B cell (primary cell): ENCODE data around the gene STAU1. TPM values are rescaled to one million over a fixed set of nuclear protein-coding genes. Genes with fewer than 3 reads are reported as not detected.

Experiments used
- ATAC-seq: fragments of 200-7000 bp; cut with Tn5 transposase; one replicate; pipeline ENCODE4 v1.10.0; 2021; ENCODE audit warnings: low read depth, mild to moderate bottlenecking, moderate number of reproducible peaks, moderate library complexity
- CTCF ChIA-PET: fragments of 350-600 bp; sonication (Branson Sonifier 250); formaldehyde crosslinking; loops from one replicate; lab custom pipeline; 2021; ENCODE audit warnings: antibody characterized with exemption, inconsistent platforms; lab: Charles Lee
- POLR2A ChIA-PET: fragments of 350-600 bp; sonication (Branson Sonifier 250); formaldehyde crosslinking; loops from one replicate; lab custom pipeline; 2021; ENCODE audit warnings: antibody characterized with exemption; lab: Charles Lee
- DNase-seq: peaks from one replicate; pipeline ENCODE4 v3.0.0; 2013
- H2AFZ ChIP-seq: 2 replicates; pipeline ENCODE4 v1.6.1; 2012; ENCODE audit warnings: mild to moderate bottlenecking, low read depth, low read length; ENCODE audit not compliant: insufficient read depth, poor library complexity, severe bottlenecking
- H3K27ac ChIP-seq, 2 donors: 1 replicate in 1 of 2; 2 replicates in 1 of 2; pipeline ENCODE4 v1.5.1; 2012 to 2013; ENCODE audit warnings: low read length in 2 of 2, mild to moderate bottlenecking in 2 of 2, moderate library complexity in 1 of 2
- H3K27me3 ChIP-seq, 4 experiments: fragments of 200-600 bp in 1 of 4; sonication (generic) in 1 of 4; replicated peaks in 1 of 4; 1 replicate in 2 of 4; 2 replicates in 2 of 4; pipeline versions ENCODE4 v1.6.1 to v1.7.0; 2013 to 2016; ENCODE audit warnings: low read length in 3 of 4, mild to moderate bottlenecking in 2 of 4, mixed read lengths in 1 of 4, moderate library complexity in 1 of 4; ENCODE audit not compliant: insufficient read depth in 4 of 4, control insufficient read depth in 3 of 4; ENCODE audit errors: control extremely low read depth in 1 of 4
- H3K36me3 ChIP-seq, 2 experiments: replicated peaks in 1 of 2; 1 replicate in 1 of 2; 2 replicates in 1 of 2; pipeline versions ENCODE4 v1.6.1 to v1.7.1; 2013; ENCODE audit warnings: low read length in 1 of 2; ENCODE audit not compliant: insufficient read depth in 2 of 2, control insufficient read depth in 1 of 2; ENCODE audit errors: control extremely low read depth in 1 of 2, extremely low read depth in 1 of 2
- H3K4me1 ChIP-seq, 2 donors: fragments of 200-600 bp in 1 of 2; sonication (generic) in 1 of 2; 1 replicate in 1 of 2; 2 replicates in 1 of 2; pipeline versions ENCODE4 v1.5.1 to v1.6.1; 2013 to 2017; ENCODE audit warnings: low read length in 2 of 2; ENCODE audit not compliant: control insufficient read depth in 2 of 2, insufficient read depth in 2 of 2
- H3K4me2 ChIP-seq: replicated peaks from 2 replicates; pipeline ENCODE3; 2012; ENCODE audit warnings: mild to moderate bottlenecking, low read depth, low read length; ENCODE audit not compliant: poor library complexity, severe bottlenecking
- H3K4me3 ChIP-seq, 5 experiments: fragments of 200-600 bp in 1 of 5; sonication (generic) in 1 of 5; 1 replicate in 3 of 5; 2 replicates in 2 of 5; pipeline versions ENCODE4 v1.5.1 to v1.7.0; 2011 to 2016; ENCODE audit warnings: low read length in 4 of 5, mild to moderate bottlenecking in 4 of 5, low read depth in 2 of 5, control low read depth in 1 of 5, moderate library complexity in 1 of 5; ENCODE audit not compliant: insufficient read depth in 1 of 5; ENCODE audit errors: control extremely low read depth in 1 of 5, extremely low read depth in 1 of 5
- H3K79me2 ChIP-seq: fragments of 200-600 bp; sonication (generic); one replicate; pipeline ENCODE4 v1.6.0; 2016; ENCODE audit warnings: low read length; ENCODE audit not compliant: control insufficient read depth, insufficient read depth
- H3K9ac ChIP-seq: fragments of 200-600 bp; sonication (generic); 2 replicates; pipeline ENCODE4 v1.6.1; 2017; ENCODE audit warnings: mild to moderate bottlenecking, low read length, moderate library complexity
- H3K9me3 ChIP-seq, 3 donors: one replicate each; pipeline versions ENCODE4 v1.6.1 to v1.7.1; 2013; ENCODE audit warnings: low read length in 2 of 3; ENCODE audit not compliant: control insufficient read depth in 2 of 3, insufficient read depth in 1 of 3; ENCODE audit errors: control extremely low read depth in 1 of 3
- H4K20me1 ChIP-seq: 2 replicates; pipeline ENCODE4 v1.6.0; 2012; ENCODE audit warnings: mild to moderate bottlenecking, low read length; ENCODE audit not compliant: insufficient read depth, control insufficient read depth, poor library complexity, severe bottlenecking
- H3K27ac Mint-ChIP-seq: one replicate; pipeline ENCODE4 v1.8.0; 2021; ENCODE audit warnings: mixed read lengths
- H3K27me3 Mint-ChIP-seq: one replicate; pipeline ENCODE4 v1.8.0; 2021; ENCODE audit warnings: mixed read lengths
- H3K4me1 Mint-ChIP-seq: one replicate; pipeline ENCODE4 v1.8.0; 2021; ENCODE audit warnings: mixed read lengths
- H3K4me3 Mint-ChIP-seq: one replicate; pipeline ENCODE4 v1.8.0; 2021; ENCODE audit warnings: mixed read lengths
- H3K9me3 Mint-ChIP-seq: one replicate; pipeline ENCODE4 v1.8.0; 2022; ENCODE audit warnings: mixed read lengths; ENCODE audit not compliant: insufficient read depth
- CTCF ChIP-seq: fragments of 200-600 bp; IDR thresholded peaks from one replicate; pipeline ENCODE4 v1.8.0; 2022; ENCODE audit warnings: antibody characterized with exemption, mild to moderate bottlenecking
- EZH2 ChIP-seq: IDR thresholded peaks from 2 replicates; pipeline ENCODE4 v1.6.1; 2012; ENCODE audit warnings: borderline replicate concordance, low read depth, mild to moderate bottlenecking, moderate library complexity, low read length; ENCODE audit not compliant: insufficient read depth, poor library complexity, severe bottlenecking
- WGBS: methylation state at CpG from one replicate; pipeline ENCODE4 v1.1.5; 2013; ENCODE audit warnings: missing lambda C conversion rate; ENCODE audit not compliant: insufficient coverage; 5-methylcytosine and 5-hydroxymethylcytosine counted together
- intact Hi-C: fragments of 100-400 bp; cut with micrococcal nuclease; formaldehyde crosslinking; loops from one replicate; pipeline ENCODE4 v1.10.0; 2022
- polyA plus RNA-seq: library from polyadenylated mRNA; depleted of rRNA; stranded (reverse); fragments of >200 nt; gene quantifications from 2 replicates; pipeline ENCODE4 v1.2.3, GENCODE V29; 2012
- total RNA-seq, 2 donors: library from RNA; stranded (reverse); fragments of 120-200 nt in 1 of 2; gene quantifications; 1 replicate in 1 of 2; 2 replicates in 1 of 2; pipeline versions ENCODE4 v1.2.3 to v1.2.4, GENCODE V29; 2013 to 2022

Gene STAU1
- total and polyA plus RNA-seq, 2 donors (not counting 1 experiment from before 2014, with no cell fraction given), result 15.4 to 42.9 TPM

- Histone ChIP-seq H4K20me1 (peaks cover 22% of the 10 kb centered on the region), H3K4me2 (no peak overlapping the region), H3K79me2 (peaks cover 80% of the 10 kb centered on the region), H3K4me3 (no peak overlapping the region), H3K9ac (no peak overlapping the region), H3K4me1 (peaks cover 3 to 7% of the 10 kb centered on the region in 2 donors), H3K27ac (peak overlapping the region in 1 of 2 donors; percentile 6), H3K36me3 (peaks cover 7 to 22% of the 10 kb centered on the region in 2 experiments), H3K27me3 (no peaks in the 10 kb centered on the region), H2AFZ (no peak overlapping the region), H3K9me3 (no peaks in the 10 kb centered on the region)
- Mint-ChIP-seq H3K9me3 (no peaks in the 10 kb centered on the region), H3K4me1 (peaks cover 19% of the 10 kb centered on the region), H3K27me3 (no peaks in the 10 kb centered on the region), H3K27ac (peak overlapping the region; percentile 32), H3K4me3 (no peak overlapping the region)
- ATAC-seq, result no peak
- ChIA-PET CTCF (no interaction called here), POLR2A (no interaction called here)
- no peak for TF ChIP-seq EZH2
- no peak for TF ChIP-seq CTCF
- 100% methylated on average over 3 of the region's 6 CpGs for WGBS
- DNase-seq, result no peak
- intact Hi-C loops, result no loop called here
Observed at GRCh38 chr20:49161428-49162152, 26.5 kb downstream of the STAU1 start.

- no peak overlapping the region for H3K27ac Mint-ChIP-seq
- CTCF ChIA-PET, result interaction anchor here (1.3 kb wide), 1 partner anchor 27 kb away, joined by 4 read pairs; no protein-coding TSS in a partner anchor
- no peaks in the 10 kb centered on the region for H3K9me3 ChIP-seq
- H3K4me2 ChIP-seq, result no peak overlapping the region
- ATAC-seq, result no peak
- TF ChIP-seq EZH2 (no peak), CTCF (no peak)
- no peak overlapping the region for H2AFZ ChIP-seq
- POLR2A ChIA-PET, result no interaction called here
- H3K27ac ChIP-seq, result no peak overlapping the region
- no peaks in the 10 kb centered on the region for H3K27me3 ChIP-seq
- no peaks in the 10 kb centered on the region for H3K27me3 Mint-ChIP-seq
- no peak overlapping the region for H3K4me3 ChIP-seq
- peaks cover 22% of the 10 kb centered on the region for H4K20me1 ChIP-seq
- H3K4me1 ChIP-seq, result no peaks in the 10 kb centered on the region
- peaks cover 11% of the 10 kb centered on the region for H3K4me1 Mint-ChIP-seq
- 100% methylated on average over 1 of the region's 9 CpGs for WGBS
- no peak overlapping the region for H3K9ac ChIP-seq
- H3K36me3 ChIP-seq, result peaks cover 12% of the 10 kb centered on the region in 2 experiments
- H3K9me3 Mint-ChIP-seq, result no peaks in the 10 kb centered on the region
- DNase-seq, result no peak
- no peak overlapping the region for H3K4me3 Mint-ChIP-seq
- H3K79me2 ChIP-seq, result peaks cover 69% of the 10 kb centered on the region
- intact Hi-C loops, result no loop called here
Observed at GRCh38 chr20:49160057-49160929, 27.8 kb downstream of the STAU1 start.
